Neural crest cell (in vitro differentiated cells): ENCODE data around the gene PRXL2A. TPM values are rescaled to one million over a fixed set of nuclear protein-coding genes. Genes with fewer than 3 reads are reported as not detected.

Source experiments
- DNase-seq: peaks from one replicate; pipeline ENCODE4 v3.0.0; 2021; ENCODE audit warnings: low read depth, mixed read lengths, low spot score
- H3K27ac Mint-ChIP-seq: one replicate; pipeline ENCODE4 v1.8.0; 2021; ENCODE audit warnings: mild to moderate bottlenecking, mixed read lengths; ENCODE audit not compliant: unreplicated experiment
- H3K27me3 Mint-ChIP-seq: 2 replicates; pipeline ENCODE4 v1.8.0; 2021; ENCODE audit warnings: low read depth, mild to moderate bottlenecking, mixed read lengths
- H3K36me3 Mint-ChIP-seq: 2 replicates; pipeline ENCODE4 v1.8.0; 2021; ENCODE audit warnings: low read depth, mild to moderate bottlenecking, mixed read lengths
- H3K4me1 Mint-ChIP-seq: 2 replicates; pipeline ENCODE4 v1.8.0; 2021; ENCODE audit warnings: mixed read lengths
- H3K4me3 Mint-ChIP-seq: one replicate; pipeline ENCODE4 v1.8.0; 2021; ENCODE audit warnings: mild to moderate bottlenecking, mixed read lengths
- H3K9me3 Mint-ChIP-seq: 2 replicates; pipeline ENCODE4 v1.8.0; 2021; ENCODE audit warnings: mixed read lengths
- total RNA-seq: library from RNA; stranded (reverse); gene quantifications from 2 replicates; pipeline ENCODE4 v1.2.1, GENCODE V29; 2021
- TF ChIP-seq, protein P1 (sequence below): fragments of 200-600 bp; sonication (generic); conservative IDR thresholded peaks from 2 replicates; pipeline ENCODE4 v1.5.0; 2021; ENCODE audit warnings: antibody characterized with exemption, mild to moderate bottlenecking

PRXL2A gene
- total RNA-seq, 1 donor from 2014 or later = 161 TPM

GRCh38 chr10:80460399-80461207 lies 52.3 kb downstream of the PRXL2A start:
- no peak for DNase-seq

GRCh38 chr10:80461208-80462183 lies 53.1 kb downstream of the PRXL2A start:
- peak overlapping the region; percentile 95 for H3K27ac Mint-ChIP-seq
- DNase-seq = no peak
- H3K4me1 Mint-ChIP-seq = peaks cover 86% of the 10 kb centered on the region
- TF ChIP-seq, protein P1, sequence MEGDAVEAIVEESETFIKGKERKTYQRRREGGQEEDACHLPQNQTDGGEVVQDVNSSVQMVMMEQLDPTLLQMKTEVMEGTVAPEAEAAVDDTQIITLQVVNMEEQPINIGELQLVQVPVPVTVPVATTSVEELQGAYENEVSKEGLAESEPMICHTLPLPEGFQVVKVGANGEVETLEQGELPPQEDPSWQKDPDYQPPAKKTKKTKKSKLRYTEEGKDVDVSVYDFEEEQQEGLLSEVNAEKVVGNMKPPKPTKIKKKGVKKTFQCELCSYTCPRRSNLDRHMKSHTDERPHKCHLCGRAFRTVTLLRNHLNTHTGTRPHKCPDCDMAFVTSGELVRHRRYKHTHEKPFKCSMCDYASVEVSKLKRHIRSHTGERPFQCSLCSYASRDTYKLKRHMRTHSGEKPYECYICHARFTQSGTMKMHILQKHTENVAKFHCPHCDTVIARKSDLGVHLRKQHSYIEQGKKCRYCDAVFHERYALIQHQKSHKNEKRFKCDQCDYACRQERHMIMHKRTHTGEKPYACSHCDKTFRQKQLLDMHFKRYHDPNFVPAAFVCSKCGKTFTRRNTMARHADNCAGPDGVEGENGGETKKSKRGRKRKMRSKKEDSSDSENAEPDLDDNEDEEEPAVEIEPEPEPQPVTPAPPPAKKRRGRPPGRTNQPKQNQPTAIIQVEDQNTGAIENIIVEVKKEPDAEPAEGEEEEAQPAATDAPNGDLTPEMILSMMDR = no peak
- H3K27me3 Mint-ChIP-seq = no peaks in the 10 kb centered on the region
- no peaks in the 10 kb centered on the region for H3K9me3 Mint-ChIP-seq
- peak overlapping the region; percentile 55 for H3K4me3 Mint-ChIP-seq
- H3K36me3 Mint-ChIP-seq = no peaks in the 10 kb centered on the region

More at GRCh38 chr10:80460399-80461207, 52.3 kb downstream of the PRXL2A start:
- Mint-ChIP-seq H3K27ac (peak overlapping the region; percentile 10), H3K4me3 (peak overlapping the region; percentile 55), H3K9me3 (no peaks in the 10 kb centered on the region), H3K4me1 (peaks cover 88% of the 10 kb centered on the region), H3K36me3 (no peaks in the 10 kb centered on the region), H3K27me3 (no peaks in the 10 kb centered on the region)
- TF ChIP-seq, protein P1 = no peak

DNA sequence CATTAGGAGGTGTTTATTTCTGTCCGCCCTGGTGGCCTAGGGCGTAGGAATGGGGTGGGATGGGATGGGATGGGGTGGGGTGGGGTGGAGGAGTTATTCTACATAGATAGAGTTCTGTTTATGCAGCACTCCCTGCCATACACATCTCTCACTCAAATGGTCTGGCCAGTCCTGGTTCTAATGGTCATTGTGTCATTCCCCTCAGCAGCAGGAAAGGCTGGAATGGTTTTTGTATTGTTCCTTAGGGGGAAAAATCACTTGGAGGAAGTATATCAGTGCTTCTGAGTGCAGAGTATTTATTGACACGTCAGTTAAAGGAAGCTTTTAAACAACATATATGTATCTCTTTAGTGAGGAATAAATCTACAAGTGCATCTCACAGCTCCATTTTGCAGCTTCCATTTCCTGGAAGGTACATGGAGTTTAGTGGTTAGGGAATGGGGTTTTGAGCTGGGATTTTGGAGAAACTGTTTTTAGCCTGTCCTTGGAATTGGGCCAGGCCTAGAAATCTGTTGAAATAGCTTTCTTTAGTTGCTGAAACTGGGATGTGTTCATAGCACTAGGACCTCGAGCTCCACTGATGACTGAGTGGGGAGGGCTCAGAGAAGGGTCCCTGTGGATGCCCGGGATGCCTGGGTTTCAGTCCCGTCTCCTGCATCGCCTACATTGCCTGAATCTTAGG lies 54.1 kb downstream of the PRXL2A start:
- TF ChIP-seq, protein P1 = no peak
- DNase-seq = no peak
- Mint-ChIP-seq H3K4me3 (peak overlapping the region; percentile 70), H3K27me3 (no peaks in the 10 kb centered on the region), H3K27ac (peak overlapping the region; percentile 95), H3K4me1 (peaks cover 96% of the 10 kb centered on the region), H3K9me3 (no peaks in the 10 kb centered on the region), H3K36me3 (no peaks in the 10 kb centered on the region)

- H3K4me1 Mint-ChIP-seq = peaks cover 99% of the 10 kb centered on the region
- no peak for DNase-seq
- H3K4me3 Mint-ChIP-seq = peak overlapping the region; percentile 70
- TF ChIP-seq, protein P1 = no peak
- no peaks in the 10 kb centered on the region for H3K27me3 Mint-ChIP-seq
- H3K27ac Mint-ChIP-seq = peak overlapping the region; percentile 99
- no peaks in the 10 kb centered on the region for H3K9me3 Mint-ChIP-seq
- H3K36me3 Mint-ChIP-seq = no peaks in the 10 kb centered on the region
Measured at GRCh38 chr10:80462981-80463741, 54.8 kb downstream of the PRXL2A start.
